ENCODE measurements around the gene EXOC4.

- no peak for TF ChIP-seq CTCF (IDR thresholded peaks at IDR 0.05)
- no peak for TF ChIP-seq POLR2A (IDR thresholded peaks at IDR 0.05)
These were observed 760.4 kb downstream of the EXOC4 start for GRCh38 chr7:134013249-134013648.
